Posterior vena cava (tissue), 2 donors: Measurements from ENCODE around the gene CADPS2. TPM values are rescaled to one million over a fixed set of nuclear protein-coding genes. Genes with fewer than 3 reads are reported as not detected.
"Not testable (repeated sequence)": the region's sequence is repeated elsewhere in the genome, so short reads cannot be mapped to it uniquely, and the experiment has no call there.

Source experiments
- DNase-seq: peaks from one replicate; pipeline ENCODE4 v3.0.0-alpha.2; 2020; ENCODE audit warnings: low spot score
- intact Hi-C, 2 donors: fragments of 100-400 bp; cut with DNase I; formaldehyde crosslinking; loops; one replicate each; pipeline versions ENCODE4 v1.14.1 to v1.14.2; 2022 to 2023
- total RNA-seq, 2 donors: library from RNA; stranded (reverse); fragmentation: NEBNext Ultra II Directional; extraction: Animal tissue kit (Norgen Biotek cat#: 25700); gene quantifications; one replicate each; pipeline ENCODE4 v1.2.1, GENCODE V29; 2021
- donor health status: DM: yes; HTN: yes; CAD: no.
- donor health status: DM: yes; HTN: yes; CAD: no.

Gene CADPS2
- total RNA-seq, 2 donors from 2014 or later = 15.6 to 19.1 TPM

DNA sequence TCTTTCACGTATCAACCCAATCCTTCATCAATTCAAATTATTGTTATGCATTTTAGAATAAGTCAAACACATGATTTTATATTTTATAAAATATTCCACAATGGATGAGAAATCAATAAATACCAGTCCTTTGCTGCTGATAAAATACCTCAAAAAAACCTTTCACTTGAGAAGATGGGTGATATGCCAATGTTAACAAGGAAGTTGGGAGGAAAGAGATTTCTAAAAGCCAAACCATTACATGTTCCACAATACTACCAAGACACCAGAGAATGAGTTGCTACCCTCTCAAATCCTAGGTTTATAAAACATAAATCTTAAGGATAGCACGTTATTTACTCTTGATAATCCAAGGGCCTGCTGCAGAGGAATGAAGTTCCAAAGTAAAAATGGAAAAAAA lies 201.8 kb downstream of the CADPS2 start:
- intact Hi-C loops = no loop called here
- no peak for DNase-seq

DNA sequence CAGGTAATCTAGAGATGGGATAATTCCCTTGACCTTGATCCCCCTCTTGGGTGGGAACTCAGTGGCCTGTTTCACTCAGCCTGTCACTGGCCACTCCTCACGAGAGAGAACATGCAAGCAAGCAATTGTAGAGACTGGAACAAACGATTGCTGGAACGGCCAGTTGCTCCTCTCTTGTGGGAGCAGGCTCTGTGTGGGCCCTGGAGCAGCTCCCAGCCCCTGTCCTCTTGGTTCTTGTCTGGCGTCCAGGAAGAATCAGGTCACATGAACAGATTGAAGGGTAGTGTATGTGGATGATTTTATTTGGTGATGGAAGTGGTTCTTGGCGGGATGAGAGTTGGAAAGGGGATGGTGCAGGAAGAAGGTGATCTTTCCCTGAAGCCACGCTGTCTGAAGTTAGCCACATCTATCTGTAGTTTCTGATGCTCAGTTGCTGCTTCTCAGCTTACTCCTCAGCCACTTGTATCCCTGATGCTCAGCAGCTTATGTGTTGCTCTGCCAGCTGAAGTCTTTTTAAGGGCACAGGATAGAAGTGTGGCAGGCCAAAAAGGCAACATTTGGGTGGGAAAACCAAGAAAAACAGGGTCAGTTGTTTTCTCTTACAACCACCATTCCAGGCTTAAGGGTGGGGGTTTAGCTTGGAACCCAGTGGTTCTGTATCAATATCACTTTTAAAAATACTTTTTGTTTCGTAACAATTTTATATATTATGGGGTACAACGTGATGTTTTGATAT lies 203.3 kb downstream of the CADPS2 start:
- intact Hi-C loops = no loop called here
- DNase-seq = no peak

DNA sequence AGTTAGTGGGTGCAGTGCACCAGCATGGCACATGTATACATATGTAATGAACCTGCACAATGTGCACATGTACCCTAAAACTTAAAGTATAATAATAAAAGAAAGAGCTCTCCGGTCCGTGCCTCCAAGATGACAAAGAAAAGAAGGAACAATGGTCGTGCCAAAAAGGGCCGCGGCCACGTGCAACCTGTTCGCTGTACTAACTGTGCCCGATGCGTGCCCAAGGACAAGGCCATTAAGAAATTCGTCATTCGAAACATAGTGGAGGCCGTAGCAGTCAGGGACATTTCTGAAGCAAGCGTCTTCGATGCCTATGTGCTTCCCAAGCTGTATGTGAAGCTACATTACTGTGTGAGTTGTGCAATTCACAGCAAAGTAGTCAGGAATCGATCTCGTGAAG lies 205.1 kb downstream of the CADPS2 start:
- intact Hi-C loops, DNase-seq: not testable (repeated sequence)

DNA sequence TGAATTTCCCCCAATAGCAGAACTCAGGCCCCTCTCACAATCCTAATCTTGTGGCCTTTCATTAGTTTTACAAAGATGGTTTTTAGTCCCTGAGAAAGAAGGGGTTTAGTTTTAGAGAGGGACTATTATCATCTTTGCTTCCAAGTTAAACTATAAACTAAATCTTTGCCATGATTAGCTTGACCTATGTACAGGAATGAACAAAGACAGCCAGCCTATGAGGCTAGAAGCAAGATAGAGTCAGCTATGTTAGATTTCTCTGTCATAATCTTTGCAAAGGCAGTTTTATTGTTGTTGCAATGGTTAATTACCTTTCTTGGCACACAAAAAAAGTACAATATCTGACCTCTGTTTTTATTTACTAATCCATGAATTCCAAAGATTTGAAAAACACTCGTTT lies 206.4 kb downstream of the CADPS2 start:
- no peak for DNase-seq
- intact Hi-C loops = no loop called here

DNA sequence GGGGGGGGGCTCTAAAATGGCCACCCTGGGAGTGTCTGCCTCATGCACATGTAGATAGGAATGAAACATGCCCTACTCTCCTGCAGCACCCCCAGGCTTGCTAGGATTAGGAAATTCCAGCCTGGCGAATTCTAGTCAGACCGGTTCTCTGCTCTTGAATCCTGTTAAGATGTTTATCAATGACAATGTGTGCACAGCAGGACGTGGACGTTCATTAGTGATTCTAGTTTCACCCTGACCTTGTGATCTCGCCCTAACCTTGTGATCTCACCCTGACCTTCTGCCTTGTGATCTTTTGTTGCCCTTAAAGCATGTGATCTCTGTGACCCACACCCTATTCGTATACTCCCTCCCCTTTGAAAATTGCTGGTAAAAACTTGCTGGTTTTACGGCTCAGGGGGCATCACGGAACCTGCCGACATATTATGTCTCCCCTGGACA lies 207.0 kb downstream of the CADPS2 start:
- intact Hi-C loops, DNase-seq: not testable (repeated sequence)

GRCh38 chr7:122677149-122677548 lies 209.1 kb downstream of the CADPS2 start:
- DNase-seq = no peak
- intact Hi-C loops = no loop called here

DNA sequence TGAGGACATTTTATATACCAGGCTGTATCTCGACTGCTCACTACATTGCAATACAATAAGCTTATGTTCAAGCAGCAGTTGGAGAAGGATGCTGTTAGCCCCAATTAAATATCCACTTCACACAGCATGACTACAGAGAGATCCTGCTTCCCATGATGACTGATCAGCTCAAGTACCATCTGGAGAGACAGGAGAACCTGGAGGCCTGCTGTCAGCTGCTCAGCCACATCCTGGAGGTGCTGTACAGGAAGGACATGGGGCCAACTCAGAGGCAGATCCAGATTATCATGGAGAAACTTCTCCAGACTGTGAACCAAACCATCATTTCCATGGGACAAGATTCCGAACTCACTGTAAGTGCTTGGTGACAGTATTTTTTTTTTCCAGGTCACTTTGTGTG lies 209.8 kb downstream of the CADPS2 start:
- DNase-seq = no peak
- intact Hi-C loops = no loop called here

GRCh38 chr7:122675621-122676020 lies 210.6 kb downstream of the CADPS2 start:
- intact Hi-C loops = no loop called here
- DNase-seq = no peak

GRCh38 chr7:122675011-122675410 lies 211.2 kb downstream of the CADPS2 start:
- intact Hi-C loops = no loop called here
- DNase-seq = no peak

- DNase-seq = no peak
Observed at GRCh38 chr7:122674502-122674901, 211.8 kb downstream of the CADPS2 start.

GRCh38 chr7:122673951-122674350 lies 212.3 kb downstream of the CADPS2 start:
- intact Hi-C loops = no loop called here
- no peak for DNase-seq

More at GRCh38 chr7:122674502-122674901, 211.8 kb downstream of the CADPS2 start:
- intact Hi-C loops = no loop called here

- no peak for DNase-seq
- intact Hi-C loops = no loop called here
Observed at GRCh38 chr7:122672536-122672935, 213.7 kb downstream of the CADPS2 start.

- intact Hi-C loops = no loop called here
- no peak for DNase-seq
Observed at GRCh38 chr7:122663733-122664132, 222.5 kb downstream of the CADPS2 start.

DNA sequence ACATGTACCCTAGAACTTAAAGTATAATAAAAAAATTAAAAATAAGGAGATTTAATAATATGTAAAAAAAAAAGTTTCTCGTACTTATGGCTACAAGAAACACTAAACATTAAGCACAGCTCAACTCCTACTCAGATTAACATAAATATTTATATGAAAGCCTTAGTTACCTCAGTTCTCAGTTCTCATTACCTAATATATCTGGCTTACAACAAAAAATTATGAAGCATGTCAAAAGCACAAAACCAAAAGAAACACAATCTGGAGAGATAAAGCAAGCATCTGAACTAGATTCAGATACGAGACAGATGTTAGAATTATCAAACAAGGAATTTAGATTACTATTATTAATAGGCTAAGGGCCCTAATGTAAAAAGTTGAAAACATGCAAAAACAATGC lies 227.4 kb downstream of the CADPS2 start:
- DNase-seq = no peak
- intact Hi-C loops = no loop called here

GRCh38 chr7:122653685-122654084 lies 232.6 kb downstream of the CADPS2 start:
- no peak for DNase-seq
- intact Hi-C loops = no loop called here

GRCh38 chr7:122652876-122653275 lies 233.4 kb downstream of the CADPS2 start:
- DNase-seq = no peak
- intact Hi-C loops = no loop called here

DNA sequence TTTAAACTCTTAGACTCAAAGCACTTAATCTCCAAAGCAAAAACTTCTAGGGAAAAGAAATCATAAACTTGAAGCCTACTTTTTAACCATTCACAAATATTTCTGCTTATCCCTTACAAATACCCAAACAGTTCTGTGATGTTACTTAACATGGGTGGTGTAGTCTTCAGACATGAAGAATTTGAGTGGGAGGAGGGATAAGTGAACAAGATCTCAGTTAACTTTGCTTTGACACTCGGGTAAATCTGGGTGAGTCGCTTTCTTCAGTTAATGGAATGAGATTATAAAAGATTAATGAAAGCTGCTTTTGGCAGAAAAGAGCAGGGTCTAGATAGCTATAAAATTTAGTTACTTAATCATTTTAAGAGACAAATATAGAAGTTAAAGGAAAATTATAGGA lies 234.8 kb downstream of the CADPS2 start:
- DNase-seq = no peak
- intact Hi-C loops = no loop called here

GRCh38 chr7:122643250-122643649 lies 243.0 kb downstream of the CADPS2 start:
- no peak for DNase-seq
- intact Hi-C loops = no loop called here

DNA sequence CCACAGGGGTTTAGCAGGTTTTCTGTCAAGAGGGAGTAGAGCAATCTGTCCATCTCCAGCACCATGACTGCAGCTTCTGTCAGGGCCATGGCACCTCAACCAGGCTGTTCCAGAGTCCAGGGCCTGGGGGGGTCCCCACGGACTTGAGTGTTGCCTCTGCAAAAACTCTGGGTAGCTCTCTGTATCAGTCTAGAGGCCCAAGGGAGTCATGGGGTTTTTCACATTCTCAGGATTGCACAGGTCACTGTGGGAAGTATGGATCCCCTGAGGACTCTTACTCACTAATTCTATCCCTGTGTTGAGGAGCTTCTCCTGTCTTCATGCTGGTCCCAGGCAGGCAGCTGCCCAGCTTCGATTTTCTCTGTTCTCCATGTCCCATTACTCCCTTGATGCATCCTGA lies 247.8 kb downstream of the CADPS2 start:
- no peak for DNase-seq
- intact Hi-C loops = no loop called here

DNA sequence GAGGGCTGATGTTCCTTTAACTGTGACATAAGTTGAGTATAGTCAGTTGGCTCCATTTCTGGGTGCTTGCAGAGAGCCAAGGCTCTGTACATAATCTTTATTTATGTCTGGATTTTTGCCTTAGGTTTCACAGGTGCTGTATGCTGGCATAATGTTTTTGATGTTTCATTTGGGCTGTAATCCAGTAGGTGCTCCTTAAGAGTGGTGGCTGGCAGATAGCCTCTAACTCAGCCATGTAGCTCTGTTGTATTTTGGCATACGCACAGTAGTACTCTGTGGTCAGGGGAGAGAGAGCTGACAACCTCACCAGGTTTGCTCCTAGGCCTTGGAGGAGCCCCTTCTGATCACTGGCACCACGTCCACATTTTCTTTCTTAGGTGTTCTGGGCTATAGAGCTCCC lies 248.5 kb downstream of the CADPS2 start:
- intact Hi-C loops = no loop called here
- no peak for DNase-seq

DNA sequence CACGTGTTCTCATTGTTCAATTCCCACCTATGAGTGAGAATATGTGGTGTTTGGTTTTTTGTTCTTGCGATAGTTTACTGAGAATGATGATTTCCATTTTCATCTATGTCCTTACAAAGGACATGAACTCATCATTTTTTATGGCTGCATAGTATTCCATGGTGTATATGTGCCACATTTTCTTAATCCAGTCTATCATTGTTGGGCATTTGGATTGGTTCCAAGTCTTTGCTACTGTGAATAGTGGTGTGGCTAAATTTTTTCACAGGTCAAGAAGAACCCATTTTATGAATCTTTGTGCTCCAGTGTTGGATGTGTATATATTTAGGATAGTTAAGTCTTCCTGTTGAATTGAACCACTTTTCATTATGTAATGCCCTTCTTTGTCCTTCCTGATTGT lies 250.8 kb downstream of the CADPS2 start:
- intact Hi-C loops, DNase-seq: not testable (repeated sequence)

DNA sequence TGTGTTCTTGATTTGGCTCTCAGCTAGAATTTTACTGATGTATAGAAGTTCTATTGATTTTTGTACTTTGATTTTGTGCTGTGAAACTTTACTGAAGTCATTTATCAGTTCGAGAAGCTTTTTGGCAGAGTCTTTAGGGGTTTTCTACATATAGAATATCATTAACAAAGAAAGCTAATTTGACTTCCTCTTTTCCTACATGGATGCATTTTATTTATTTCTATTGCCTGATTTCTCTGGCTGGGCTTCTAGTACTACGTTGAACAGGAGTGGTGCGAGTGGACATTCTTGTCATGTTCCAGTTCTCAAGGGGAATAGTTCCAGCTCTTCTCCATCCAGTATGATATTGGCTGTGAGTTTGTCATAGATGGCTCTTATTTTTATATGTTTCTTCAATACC lies 252.8 kb downstream of the CADPS2 start:
- intact Hi-C loops = no loop called here
- no peak for DNase-seq
